Astrocyte (in vitro differentiated cells and primary cell): ENCODE results near the gene AQP5. TPM values are rescaled to one million over a fixed set of nuclear protein-coding genes. Genes with fewer than 3 reads are reported as not detected.
A peak's percentile ranks its signal among the peaks of the same experiment; 100 is the strongest.

Source experiments
- DNase-seq: peaks from one replicate; pipeline ENCODE4 v3.0.0-alpha.2; 2010; ENCODE audit warnings: low read depth
- FAIRE-seq: peaks from 2 replicates; lab custom pipeline; 2011; peaks lifted over from hg19 to GRCh38; lab: Jason Lieb, UNC
- H2AFZ ChIP-seq: 2 replicates; pipeline ENCODE4 v1.6.0; 2012; ENCODE audit warnings: low read depth, low read length, inconsistent platforms
- H3K27ac ChIP-seq: 2 replicates; pipeline ENCODE4 v1.5.1; 2011; ENCODE audit warnings: low read depth, low read length, inconsistent platforms
- H3K27me3 ChIP-seq: 2 replicates; pipeline ENCODE4 v1.6.0; 2011; ENCODE audit warnings: low read length, inconsistent platforms; ENCODE audit not compliant: insufficient read depth
- H3K36me3 ChIP-seq: 2 replicates; pipeline ENCODE4 v1.5.1; 2011; ENCODE audit warnings: low read length, inconsistent platforms; ENCODE audit not compliant: insufficient read depth
- H3K4me1 ChIP-seq: 2 replicates; pipeline ENCODE4 v1.5.1; 2011; ENCODE audit warnings: low read length, inconsistent platforms; ENCODE audit not compliant: insufficient read depth
- H3K4me2 ChIP-seq: 2 replicates; pipeline ENCODE4 v1.6.0; 2012; ENCODE audit warnings: low read length, inconsistent platforms
- H3K4me3 ChIP-seq: 2 replicates; pipeline ENCODE4 v1.5.1; 2011; ENCODE audit warnings: low read depth, mild to moderate bottlenecking, low read length, inconsistent platforms; ENCODE audit not compliant: insufficient read depth
- H3K79me2 ChIP-seq: 2 replicates; pipeline ENCODE4 v1.6.0; 2012; ENCODE audit warnings: mild to moderate bottlenecking, low read length, inconsistent platforms; ENCODE audit not compliant: insufficient read depth
- H3K9ac ChIP-seq: 2 replicates; pipeline ENCODE4 v1.6.0; 2012; ENCODE audit warnings: mild to moderate bottlenecking, low read length, inconsistent platforms
- H3K9me3 ChIP-seq: 2 replicates; pipeline ENCODE4 v1.5.1; 2012; ENCODE audit warnings: low read depth, mild to moderate bottlenecking, low read length, inconsistent platforms; ENCODE audit not compliant: insufficient read depth
- H4K20me1 ChIP-seq: 2 replicates; pipeline ENCODE4 v1.6.0; 2012; ENCODE audit warnings: low read length, inconsistent platforms; ENCODE audit not compliant: insufficient read depth
- H3K27ac Mint-ChIP-seq: one replicate; pipeline ENCODE4 v1.8.0; 2021; ENCODE audit warnings: mild to moderate bottlenecking, mixed read lengths; ENCODE audit not compliant: unreplicated experiment
- H3K27me3 Mint-ChIP-seq: one replicate; pipeline ENCODE4 v1.8.0; 2021; ENCODE audit warnings: low read depth, mixed read lengths; ENCODE audit not compliant: unreplicated experiment
- H3K36me3 Mint-ChIP-seq: one replicate; pipeline ENCODE4 v1.8.0; 2021; ENCODE audit warnings: low read depth, mixed read lengths; ENCODE audit not compliant: unreplicated experiment
- H3K4me1 Mint-ChIP-seq: one replicate; pipeline ENCODE4 v1.8.0; 2021; ENCODE audit warnings: low read depth, mixed read lengths; ENCODE audit not compliant: unreplicated experiment
- H3K4me3 Mint-ChIP-seq: one replicate; pipeline ENCODE4 v1.8.0; 2021; ENCODE audit warnings: mild to moderate bottlenecking, moderate library complexity, mixed read lengths; ENCODE audit not compliant: unreplicated experiment
- H3K9me3 Mint-ChIP-seq: one replicate; pipeline ENCODE4 v1.8.0; 2021; ENCODE audit warnings: mild to moderate bottlenecking, mixed read lengths; ENCODE audit not compliant: unreplicated experiment
- EZH2 ChIP-seq: IDR thresholded peaks from 2 replicates; pipeline ENCODE4 v1.6.1; 2012; ENCODE audit warnings: mild to moderate bottlenecking, low read length, inconsistent platforms; ENCODE audit not compliant: insufficient read depth
- total RNA-seq: library from RNA; stranded (reverse); gene quantifications from 2 replicates; pipeline ENCODE4 v1.2.1, GENCODE V29; 2021
- TF ChIP-seq, protein P1 (sequence below): IDR thresholded peaks from 2 replicates; pipeline ENCODE4 v1.5.1; 2011; ENCODE audit warnings: low read depth, mild to moderate bottlenecking, inconsistent platforms, low read length, moderate library complexity; ENCODE audit not compliant: insufficient read depth

AQP5 gene
- total RNA-seq, 1 donor from 2014 or later = not detected

DNA sequence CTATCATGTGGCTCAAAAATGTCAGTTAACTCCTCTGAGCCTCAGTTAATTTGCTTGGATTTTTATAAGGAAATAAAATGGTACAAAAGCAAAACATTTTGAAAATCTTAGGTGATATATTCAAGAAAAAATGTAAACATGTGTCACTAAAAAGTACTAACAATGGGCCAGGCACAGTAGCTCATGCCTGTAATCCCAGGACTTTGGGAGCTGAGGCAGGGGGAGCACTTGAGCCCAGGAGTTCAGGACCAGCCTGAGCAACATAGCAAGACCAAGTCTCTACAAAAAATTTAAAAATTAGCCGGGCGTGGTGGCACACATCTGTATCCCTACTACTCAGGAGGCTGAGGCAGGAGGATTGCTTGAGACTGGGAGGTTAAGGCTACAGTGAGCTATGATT lies 36.8 kb downstream of the AQP5 start:
- Histone ChIP-seq H3K4me1 (no peaks in the 10 kb centered on the region), H2AFZ (no peak overlapping the region), H3K4me3 (no peak overlapping the region), H4K20me1 (no peaks in the 10 kb centered on the region), H3K4me2 (no peak overlapping the region), H3K27ac (no peak overlapping the region), H3K9ac (no peak overlapping the region), H3K79me2 (no peaks in the 10 kb centered on the region), H3K36me3 (peaks cover 22% of the 10 kb centered on the region), H3K9me3 (no peaks in the 10 kb centered on the region), H3K27me3 (no peaks in the 10 kb centered on the region)
- Mint-ChIP-seq H3K27ac (no peak overlapping the region), H3K36me3 (peaks cover 4% of the 10 kb centered on the region), H3K4me3 (no peak overlapping the region), H3K9me3 (no peaks in the 10 kb centered on the region), H3K27me3 (no peaks in the 10 kb centered on the region), H3K4me1 (no peaks in the 10 kb centered on the region)
- no peak for TF ChIP-seq EZH2
- TF ChIP-seq, protein P1, sequence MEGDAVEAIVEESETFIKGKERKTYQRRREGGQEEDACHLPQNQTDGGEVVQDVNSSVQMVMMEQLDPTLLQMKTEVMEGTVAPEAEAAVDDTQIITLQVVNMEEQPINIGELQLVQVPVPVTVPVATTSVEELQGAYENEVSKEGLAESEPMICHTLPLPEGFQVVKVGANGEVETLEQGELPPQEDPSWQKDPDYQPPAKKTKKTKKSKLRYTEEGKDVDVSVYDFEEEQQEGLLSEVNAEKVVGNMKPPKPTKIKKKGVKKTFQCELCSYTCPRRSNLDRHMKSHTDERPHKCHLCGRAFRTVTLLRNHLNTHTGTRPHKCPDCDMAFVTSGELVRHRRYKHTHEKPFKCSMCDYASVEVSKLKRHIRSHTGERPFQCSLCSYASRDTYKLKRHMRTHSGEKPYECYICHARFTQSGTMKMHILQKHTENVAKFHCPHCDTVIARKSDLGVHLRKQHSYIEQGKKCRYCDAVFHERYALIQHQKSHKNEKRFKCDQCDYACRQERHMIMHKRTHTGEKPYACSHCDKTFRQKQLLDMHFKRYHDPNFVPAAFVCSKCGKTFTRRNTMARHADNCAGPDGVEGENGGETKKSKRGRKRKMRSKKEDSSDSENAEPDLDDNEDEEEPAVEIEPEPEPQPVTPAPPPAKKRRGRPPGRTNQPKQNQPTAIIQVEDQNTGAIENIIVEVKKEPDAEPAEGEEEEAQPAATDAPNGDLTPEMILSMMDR = no peak
- DNase-seq (no peak), FAIRE-seq (no peak)

DNA sequence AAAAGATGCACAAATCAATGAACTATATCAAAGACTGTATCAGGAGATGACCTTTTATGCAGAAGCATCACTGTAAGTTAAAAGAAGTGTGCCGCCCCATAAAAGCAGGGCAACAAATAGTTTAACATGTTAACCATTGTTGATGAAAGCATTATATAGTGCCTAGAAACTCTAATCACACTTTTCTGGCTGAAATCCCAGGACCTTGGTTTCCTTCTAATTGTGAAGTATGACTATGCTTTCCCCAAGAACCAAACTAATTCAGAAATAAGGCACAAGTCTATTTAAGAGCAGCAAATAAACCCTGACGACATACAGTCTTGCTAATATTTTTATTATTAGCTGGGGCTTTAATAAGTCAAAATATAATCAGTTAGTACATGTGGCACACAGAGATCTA lies 41.9 kb downstream of the AQP5 start:
- H3K36me3 Mint-ChIP-seq = no peaks in the 10 kb centered on the region
- no peaks in the 10 kb centered on the region for H3K4me1 Mint-ChIP-seq
- peak; percentile 47 for DNase-seq
- H3K27ac ChIP-seq = no peak overlapping the region
- no peaks in the 10 kb centered on the region for H3K27me3 ChIP-seq
- no peak overlapping the region for H3K4me3 Mint-ChIP-seq
- no peak overlapping the region for H3K9ac ChIP-seq
- H3K4me3 ChIP-seq = no peak overlapping the region
- H4K20me1 ChIP-seq = no peaks in the 10 kb centered on the region
- no peaks in the 10 kb centered on the region for H3K27me3 Mint-ChIP-seq
- H3K9me3 Mint-ChIP-seq = no peaks in the 10 kb centered on the region
- peaks cover 33% of the 10 kb centered on the region for H3K79me2 ChIP-seq
- peaks cover 15% of the 10 kb centered on the region for H3K36me3 ChIP-seq
- no peak for FAIRE-seq
- no peak overlapping the region for H3K27ac Mint-ChIP-seq
- H3K4me1 ChIP-seq = peaks cover 7% of the 10 kb centered on the region
- TF ChIP-seq, protein P1 = no peak
- TF ChIP-seq EZH2 = no peak
- H3K9me3 ChIP-seq = no peaks in the 10 kb centered on the region
- no peak overlapping the region for H3K4me2 ChIP-seq
- H2AFZ ChIP-seq = no peak overlapping the region

DNA sequence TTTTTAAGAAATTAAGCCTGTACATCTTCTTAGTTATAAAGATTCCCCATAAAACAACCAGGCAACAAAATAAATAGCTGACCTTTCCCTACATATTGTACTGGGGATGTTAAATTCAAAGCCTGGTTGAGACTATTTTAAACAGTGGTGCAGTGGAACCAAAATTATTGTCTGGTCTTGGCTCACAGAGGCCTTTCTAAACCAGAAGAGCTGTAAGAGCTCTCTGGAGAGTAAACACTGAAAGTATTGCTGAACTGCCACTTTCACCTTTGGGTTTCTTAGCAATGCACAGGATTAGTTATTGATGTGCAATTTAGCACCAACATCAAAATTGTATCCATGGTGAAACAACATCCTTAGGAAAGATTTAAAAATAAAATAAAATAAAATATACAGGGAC lies 43.0 kb downstream of the AQP5 start:
- no peak for FAIRE-seq
- Histone ChIP-seq H3K9me3 (no peaks in the 10 kb centered on the region), H4K20me1 (no peaks in the 10 kb centered on the region), H3K27ac (no peak overlapping the region), H3K4me3 (no peak overlapping the region), H3K36me3 (peaks cover 12% of the 10 kb centered on the region), H3K4me1 (peaks cover 7% of the 10 kb centered on the region), H3K4me2 (no peak overlapping the region), H2AFZ (no peak overlapping the region), H3K9ac (no peak overlapping the region), H3K79me2 (peaks cover 42% of the 10 kb centered on the region), H3K27me3 (no peaks in the 10 kb centered on the region)
- no peaks in the 10 kb centered on the region for H3K9me3 Mint-ChIP-seq
- DNase-seq = no peak
- H3K27ac Mint-ChIP-seq = no peak overlapping the region
- no peak overlapping the region for H3K4me3 Mint-ChIP-seq
- H3K36me3 Mint-ChIP-seq = no peaks in the 10 kb centered on the region
- TF ChIP-seq, protein P1 = no peak
- TF ChIP-seq EZH2 = no peak
- H3K4me1 Mint-ChIP-seq = no peaks in the 10 kb centered on the region
- no peaks in the 10 kb centered on the region for H3K27me3 Mint-ChIP-seq
